H7 (cell line): ENCODE measurements around the gene PCBP4. TPM values are rescaled to one million over a fixed set of nuclear protein-coding genes. Genes with fewer than 3 reads are reported as not detected.
A peak's percentile ranks its signal among the peaks of the same experiment; 100 is the strongest.

Experiments used
- DNase-seq: peaks from one replicate; pipeline ENCODE4 v3.0.0; 2012
- H3K27me3 ChIP-seq: 2 replicates; pipeline ENCODE4 v1.6.0; 2011; ENCODE audit warnings: mild to moderate bottlenecking, low read length; ENCODE audit not compliant: control insufficient read depth, insufficient read depth
- H3K36me3 ChIP-seq: replicated peaks from 2 replicates; pipeline ENCODE4 v1.5.1; 2011; ENCODE audit warnings: low read length; ENCODE audit not compliant: control insufficient read depth, insufficient read depth
- H3K4me3 ChIP-seq: 2 replicates; pipeline ENCODE4 v1.5.1; 2011; ENCODE audit warnings: low read depth, mild to moderate bottlenecking, control low read depth, low read length, moderate library complexity; ENCODE audit not compliant: insufficient read depth
- total RNA-seq: library from RNA; depleted of rRNA; stranded (reverse); fragments of >200 nt; shearing (Covaris generic); gene quantifications from 2 replicates; pipeline ENCODE4 v1.2.3, GENCODE V29; 2014

Gene PCBP4
- total RNA-seq, 1 experiment from 2014 or later, result 48.1 TPM

- DNase-seq, result no peak
- H3K4me3 ChIP-seq, result no peak overlapping the region
- H3K36me3 ChIP-seq, result no peaks in the 10 kb centered on the region
- peaks cover 25% of the 10 kb centered on the region for H3K27me3 ChIP-seq
Measured at GRCh38 chr3:51959651-51960050, 7.6 kb downstream of the PCBP4 start.

GRCh38 chr3:51958603-51959521 lies 8.4 kb downstream of the PCBP4 start:
- H3K27me3 ChIP-seq, result peaks cover 32% of the 10 kb centered on the region
- no peaks in the 10 kb centered on the region for H3K36me3 ChIP-seq
- no peak for DNase-seq
- H3K4me3 ChIP-seq, result no peak overlapping the region

GRCh38 chr3:51957520-51958205 lies 9.6 kb downstream of the PCBP4 start:
- Histone ChIP-seq H3K27me3 (peaks cover 36% of the 10 kb centered on the region), H3K36me3 (no peaks in the 10 kb centered on the region), H3K4me3 (no peak overlapping the region)
- DNase-seq, result no peak

- peak; percentile 96 for DNase-seq
- Histone ChIP-seq H3K4me3 (peak overlapping the region; percentile 44), H3K27me3 (peaks cover 38% of the 10 kb centered on the region), H3K36me3 (no peaks in the 10 kb centered on the region)
Measured at GRCh38 chr3:51955893-51956770, 11.1 kb downstream of the PCBP4 start.

- Histone ChIP-seq H3K4me3 (peak within 1 kb of the TSS; percentile 44), H3K27me3 (peaks cover 38% of the 10 kb centered on the region), H3K36me3 (no peaks in the 10 kb centered on the region)
- no peak for DNase-seq
Measured at GRCh38 chr3:51955175-51955892, 11.9 kb downstream of the PCBP4 start, which contains the start of gene GPR62. Gene GPR62, plus strand, starts transcription at chr3:51955381. Its CDS starts 272 bp downstream, at chr3:51955653.

- DNase-seq, result no peak
- Histone ChIP-seq H3K36me3 (no peaks in the 10 kb centered on the region), H3K27me3 (peaks cover 38% of the 10 kb centered on the region), H3K4me3 (no peak overlapping the region)
Measured at GRCh38 chr3:51954713-51955112, 12.5 kb downstream of the PCBP4 start.

GRCh38 chr3:51954105-51954504 lies 13.1 kb downstream of the PCBP4 start:
- DNase-seq, result no peak
- H3K4me3 ChIP-seq, result no peak overlapping the region
- no peaks in the 10 kb centered on the region for H3K36me3 ChIP-seq
- H3K27me3 ChIP-seq, result peaks cover 38% of the 10 kb centered on the region

GRCh38 chr3:51953445-51953844 lies 13.8 kb downstream of the PCBP4 start:
- no peak overlapping the region for H3K4me3 ChIP-seq
- DNase-seq, result no peak
- H3K36me3 ChIP-seq, result no peaks in the 10 kb centered on the region
- peaks cover 38% of the 10 kb centered on the region for H3K27me3 ChIP-seq

GRCh38 chr3:51950899-51951298 lies 16.4 kb downstream of the PCBP4 start:
- Histone ChIP-seq H3K4me3 (no peak overlapping the region), H3K36me3 (no peaks in the 10 kb centered on the region), H3K27me3 (peaks cover 25% of the 10 kb centered on the region)
- no peak for DNase-seq

GRCh38 chr3:51949121-51949520 lies 18.1 kb downstream of the PCBP4 start:
- no peaks in the 10 kb centered on the region for H3K36me3 ChIP-seq
- H3K4me3 ChIP-seq, result no peak overlapping the region
- DNase-seq, result no peak
- peaks cover 8% of the 10 kb centered on the region for H3K27me3 ChIP-seq

GRCh38 chr3:51948016-51948580 lies 19.2 kb downstream of the PCBP4 start:
- H3K27me3 ChIP-seq, result peaks cover 2% of the 10 kb centered on the region; the same call in 1 of the 2 replicates
- H3K36me3 ChIP-seq, result no peaks in the 10 kb centered on the region
- no peak overlapping the region for H3K4me3 ChIP-seq
- no peak for DNase-seq

GRCh38 chr3:51947215-51947900 lies 19.9 kb downstream of the PCBP4 start:
- Histone ChIP-seq H3K27me3 (peaks cover 2% of the 10 kb centered on the region; the same call in 1 of the 2 replicates), H3K4me3 (no peak overlapping the region), H3K36me3 (no peaks in the 10 kb centered on the region)
- DNase-seq, result no peak

GRCh38 chr3:51946796-51947195 lies 20.5 kb downstream of the PCBP4 start:
- no peaks in the 10 kb centered on the region; the same call in 1 of the 2 replicates for H3K27me3 ChIP-seq
- H3K4me3 ChIP-seq, result no peak overlapping the region
- DNase-seq, result no peak
- H3K36me3 ChIP-seq, result no peaks in the 10 kb centered on the region
